OCI-LY7 (cell line): ENCODE data around the gene SNAPC4. TPM values are rescaled to one million over a fixed set of nuclear protein-coding genes. Genes with fewer than 3 reads are reported as not detected.

Experiments used
- BruUV-seq: library from RNA; stranded (reverse); fragments of 400-500 nt; replicated peaks from 2 replicates; lab custom pipeline; 2021; lab: Mats Ljungman, UMichigan
- CTCF ChIA-PET: fragments of 300-600 bp; sonication (Branson Sonifier 250); formaldehyde crosslinking; loops from one replicate; lab custom pipeline; 2022; ENCODE audit warnings: antibody characterized with exemption; ENCODE audit not compliant: unreplicated experiment; lab: Charles Lee
- POLR2A ChIA-PET: fragments of 300-600 bp; sonication (Branson Sonifier 250); formaldehyde crosslinking; loops from one replicate; lab custom pipeline; 2022; ENCODE audit warnings: antibody characterized with exemption; lab: Charles Lee
- DNase-seq: peaks from one replicate; pipeline ENCODE4 v3.0.0-alpha.2; 2015; ENCODE audit warnings: low spot score
- H2AFZ ChIP-seq: fragments of 200-600 bp; sonication (generic), shearing (Covaris generic); 2 replicates; pipeline ENCODE4 v1.6.1; 2014; ENCODE audit warnings: mild to moderate bottlenecking, antibody characterized with exemption, low read length, moderate library complexity
- H3K27ac ChIP-seq: fragments of 200-600 bp; sonication (generic); 2 replicates; pipeline ENCODE4 v1.5.1; 2014; ENCODE audit warnings: mixed run types, low read depth, mild to moderate bottlenecking, moderate library complexity, low read length, inconsistent platforms; ENCODE audit not compliant: poor library complexity, severe bottlenecking
- H3K36me3 ChIP-seq: fragments of 200-600 bp; sonication (generic); 2 replicates; pipeline ENCODE4 v1.6.1; 2014; ENCODE audit warnings: mild to moderate bottlenecking, antibody characterized with exemption, low read length, moderate library complexity, mixed read lengths; ENCODE audit not compliant: insufficient read depth
- H3K4me1 ChIP-seq: fragments of 200-600 bp; sonication (generic); 2 replicates; pipeline ENCODE4 v1.5.1; 2014; ENCODE audit warnings: mild to moderate bottlenecking, low read length; ENCODE audit not compliant: insufficient read depth, poor library complexity, severe bottlenecking
- H3K4me2 ChIP-seq: fragments of 200-600 bp; sonication (generic); 2 replicates; pipeline ENCODE4 v1.6.1; 2014; ENCODE audit warnings: mild to moderate bottlenecking, low read length
- H3K4me3 ChIP-seq: fragments of 200-600 bp; sonication (generic); 2 replicates; pipeline ENCODE4 v1.5.1; 2014; ENCODE audit warnings: mild to moderate bottlenecking, low read depth, low read length; ENCODE audit not compliant: poor library complexity, severe bottlenecking
- H3K79me2 ChIP-seq: fragments of 200-600 bp; sonication (generic); 2 replicates; pipeline ENCODE4 v1.6.1; 2016; ENCODE audit warnings: low read depth, mild to moderate bottlenecking, low read length, moderate library complexity, mixed read lengths; ENCODE audit not compliant: insufficient read depth
- H3K9me2 ChIP-seq: fragments of 200-600 bp; sonication (generic); 2 replicates; pipeline ENCODE4 v1.6.1; 2016; ENCODE audit warnings: mild to moderate bottlenecking, low read length, mixed read lengths; ENCODE audit not compliant: insufficient read depth
- H3K9me3 ChIP-seq: fragments of 200-600 bp; sonication (generic); 2 replicates; pipeline ENCODE4 v1.6.1; 2014; ENCODE audit warnings: mild to moderate bottlenecking, mixed run types, low read length, mixed read lengths
- H4K20me1 ChIP-seq: fragments of 200-600 bp; sonication (generic); 2 replicates; pipeline ENCODE4 v1.6.1; 2014; ENCODE audit warnings: mild to moderate bottlenecking, antibody characterized with exemption, low read length, moderate library complexity, mixed read lengths; ENCODE audit not compliant: insufficient read depth
- EZH2phosphoT487 ChIP-seq: fragments of 200-600 bp; sonication (generic); IDR thresholded peaks from 2 replicates; pipeline ENCODE4 v1.6.1; 2018; ENCODE audit warnings: low read depth, borderline replicate concordance, mild to moderate bottlenecking, mixed run types, antibody characterized with exemption, low read length, moderate library complexity, mixed read lengths
- intact Hi-C: fragments of 100-400 bp; cut with micrococcal nuclease; formaldehyde crosslinking; loops from one replicate; pipeline ENCODE4 v1.10.0; 2022; ENCODE audit not compliant: unreplicated experiment
- total RNA-seq, 2 experiments: library from RNA; depleted of rRNA in 1 of 2; stranded (reverse); fragments of >200 nt in 1 of 2; shearing (Covaris generic) in 1 of 2; gene quantifications; 2 replicates each; pipeline ENCODE4 v1.2.3, GENCODE V29; 2014 to 2022
- TF ChIP-seq, protein P1 (sequence below): fragments of 200-600 bp; sonication (generic); conservative IDR thresholded peaks from 2 replicates; pipeline ENCODE4 v1.5.1; 2014; ENCODE audit warnings: mild to moderate bottlenecking, antibody characterized with exemption, low read length, moderate library complexity, mixed read lengths

The SNAPC4 gene
- total RNA-seq, 2 experiments from 2014 or later: 13.4 to 16.8 TPM

DNA sequence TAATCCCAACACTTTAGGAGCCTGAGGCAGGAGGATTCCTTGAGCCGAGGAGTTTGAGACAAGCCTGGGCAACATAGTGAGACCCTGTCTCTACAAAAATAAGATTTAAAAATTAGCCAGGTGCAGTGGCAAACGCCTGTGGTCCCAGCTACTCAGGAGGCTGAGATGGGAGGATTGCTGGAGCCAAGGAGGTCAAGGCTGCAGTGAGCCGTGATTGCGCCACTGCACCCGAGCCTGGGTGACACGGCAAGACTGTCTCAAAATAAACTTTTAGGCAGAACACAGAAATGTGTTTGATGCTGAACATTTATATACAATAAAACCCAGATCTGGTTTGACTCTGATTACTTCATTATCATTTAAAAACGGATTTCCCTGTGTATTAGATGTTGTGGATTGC lies 5.5 kb upstream of the SNAPC4 start:
- TF ChIP-seq, protein P1, sequence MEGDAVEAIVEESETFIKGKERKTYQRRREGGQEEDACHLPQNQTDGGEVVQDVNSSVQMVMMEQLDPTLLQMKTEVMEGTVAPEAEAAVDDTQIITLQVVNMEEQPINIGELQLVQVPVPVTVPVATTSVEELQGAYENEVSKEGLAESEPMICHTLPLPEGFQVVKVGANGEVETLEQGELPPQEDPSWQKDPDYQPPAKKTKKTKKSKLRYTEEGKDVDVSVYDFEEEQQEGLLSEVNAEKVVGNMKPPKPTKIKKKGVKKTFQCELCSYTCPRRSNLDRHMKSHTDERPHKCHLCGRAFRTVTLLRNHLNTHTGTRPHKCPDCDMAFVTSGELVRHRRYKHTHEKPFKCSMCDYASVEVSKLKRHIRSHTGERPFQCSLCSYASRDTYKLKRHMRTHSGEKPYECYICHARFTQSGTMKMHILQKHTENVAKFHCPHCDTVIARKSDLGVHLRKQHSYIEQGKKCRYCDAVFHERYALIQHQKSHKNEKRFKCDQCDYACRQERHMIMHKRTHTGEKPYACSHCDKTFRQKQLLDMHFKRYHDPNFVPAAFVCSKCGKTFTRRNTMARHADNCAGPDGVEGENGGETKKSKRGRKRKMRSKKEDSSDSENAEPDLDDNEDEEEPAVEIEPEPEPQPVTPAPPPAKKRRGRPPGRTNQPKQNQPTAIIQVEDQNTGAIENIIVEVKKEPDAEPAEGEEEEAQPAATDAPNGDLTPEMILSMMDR: no peak
- TF ChIP-seq EZH2phosphoT487: no peak
- CTCF ChIA-PET: no interaction called here
- H3K4me3 ChIP-seq: no peak overlapping the region
- H3K27ac ChIP-seq: no peak overlapping the region
- no TSS peak for BruUV-seq
- intact Hi-C loops: no loop called here
- DNase-seq: no peak
- H3K4me1 ChIP-seq: peaks cover 31% of the 10 kb centered on the region
- H3K9me2 ChIP-seq: no peaks in the 10 kb centered on the region
- H3K79me2 ChIP-seq: peaks cover 25% of the 10 kb centered on the region; the same call in 1 of the 2 replicates
- no peak overlapping the region for H2AFZ ChIP-seq
- peaks cover 74% of the 10 kb centered on the region for H3K36me3 ChIP-seq
- H3K9me3 ChIP-seq: no peaks in the 10 kb centered on the region
- POLR2A ChIA-PET: no interaction called here
- H3K4me2 ChIP-seq: no peak overlapping the region
- no peaks in the 10 kb centered on the region for H4K20me1 ChIP-seq

DNA sequence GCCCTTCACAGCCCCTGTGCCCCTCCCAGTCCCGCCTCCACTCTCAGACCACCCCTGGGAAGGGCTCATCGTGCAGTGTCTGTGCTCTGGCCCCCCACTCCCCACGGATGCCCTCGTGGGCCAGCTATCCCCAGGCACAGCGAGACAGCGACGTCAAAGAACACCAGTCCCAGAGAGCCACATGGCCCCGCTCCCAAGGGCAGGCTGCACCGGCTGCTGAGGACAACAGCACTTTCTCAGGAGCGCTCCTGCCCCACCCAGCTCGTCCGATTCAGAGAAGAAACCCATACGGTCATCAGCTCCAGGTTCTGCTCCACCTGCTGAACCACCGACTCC lies 4.8 kb upstream of the SNAPC4 start:
- no peak overlapping the region for H2AFZ ChIP-seq
- peaks cover 74% of the 10 kb centered on the region for H3K36me3 ChIP-seq
- H3K4me1 ChIP-seq: peaks cover 33% of the 10 kb centered on the region
- POLR2A ChIA-PET: no interaction called here
- CTCF ChIA-PET: no interaction called here
- no peak overlapping the region for H3K4me3 ChIP-seq
- no peak for TF ChIP-seq EZH2phosphoT487
- TF ChIP-seq, protein P1: no peak
- H3K9me3 ChIP-seq: no peaks in the 10 kb centered on the region
- no peaks in the 10 kb centered on the region for H4K20me1 ChIP-seq
- peak overlapping the region; percentile 18 for H3K27ac ChIP-seq
- DNase-seq: no peak
- BruUV-seq: no TSS peak
- H3K79me2 ChIP-seq: peaks cover 23% of the 10 kb centered on the region; the same call in 1 of the 2 replicates
- intact Hi-C loops: no loop called here
- no peaks in the 10 kb centered on the region for H3K9me2 ChIP-seq
- no peak overlapping the region for H3K4me2 ChIP-seq

DNA sequence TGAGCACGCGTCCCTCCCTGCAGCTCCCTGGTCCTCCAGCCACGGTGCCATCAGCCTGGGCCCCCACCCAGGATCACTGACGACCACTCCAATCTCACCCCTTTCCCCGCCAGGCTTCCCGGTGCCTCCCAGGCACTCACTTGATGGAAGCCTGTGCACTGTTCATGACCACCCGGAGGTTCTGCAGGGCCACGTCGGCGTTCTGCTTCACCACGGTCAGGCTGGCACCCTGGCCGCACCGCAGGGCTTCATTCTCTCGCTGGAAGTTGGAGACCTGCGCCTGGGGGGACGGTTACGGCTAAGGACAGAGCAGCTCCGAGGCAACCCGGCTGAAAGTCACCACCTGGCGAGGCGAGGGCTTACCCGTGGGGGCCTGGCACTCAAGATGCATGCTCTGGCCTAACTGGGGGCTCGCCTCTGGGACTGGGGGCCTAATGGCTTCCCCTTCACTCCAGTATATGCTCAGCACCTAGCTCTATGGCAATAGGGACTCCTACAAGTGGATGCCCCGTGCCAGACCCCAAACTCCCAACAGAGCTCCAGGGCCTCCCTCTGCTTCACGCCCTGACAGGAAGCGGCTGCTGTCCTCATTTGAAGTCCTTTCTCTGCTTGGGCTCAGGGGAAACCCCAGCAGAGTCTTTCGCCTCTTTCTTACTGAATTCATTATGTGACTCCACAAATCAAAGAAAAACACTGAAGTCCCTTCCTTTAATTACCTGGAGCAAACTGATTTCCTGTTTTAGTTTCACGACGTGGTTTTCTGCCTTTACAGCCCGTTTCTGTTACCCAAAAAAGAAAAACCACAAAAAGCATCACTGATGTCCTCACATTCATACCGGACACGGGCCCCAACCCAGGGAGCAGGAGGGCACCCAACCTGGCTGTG lies 4.2 kb upstream of the SNAPC4 start:
- H2AFZ ChIP-seq: no peak overlapping the region
- H3K27ac ChIP-seq: peak overlapping the region; percentile 18
- peaks cover 28% of the 10 kb centered on the region for H3K4me1 ChIP-seq
- no TSS peak for BruUV-seq
- no peak overlapping the region for H3K4me3 ChIP-seq
- no peaks in the 10 kb centered on the region for H3K9me3 ChIP-seq
- H3K9me2 ChIP-seq: no peaks in the 10 kb centered on the region
- peaks cover 23% of the 10 kb centered on the region for H3K79me2 ChIP-seq
- peaks cover 74% of the 10 kb centered on the region for H3K36me3 ChIP-seq
- H3K4me2 ChIP-seq: no peak overlapping the region
- intact Hi-C loops: no loop called here
- ChIA-PET CTCF (no interaction called here), POLR2A (no interaction called here)
- TF ChIP-seq, protein P1: no peak
- TF ChIP-seq EZH2phosphoT487: no peak
- no peak for DNase-seq
- peaks cover 4% of the 10 kb centered on the region; the same call in 1 of the 2 replicates for H4K20me1 ChIP-seq
